Testis (tissue), 2 donors: ENCODE results near the gene SYNM.

Experiments used
- POLR2A ChIP-seq: fragments of 450-650 bp; IDR thresholded peaks from one replicate; pipeline ENCODE4 v1.6.1; 2017; ENCODE audit warnings: antibody characterized with exemption, mild to moderate bottlenecking, moderate library complexity
- TF ChIP-seq, protein P1 (sequence below), 3 experiments: fragments of 450-650 bp in 2 of 3; fragments of 200-600 bp in 1 of 3; sonication (generic) in 1 of 3; IDR thresholded peaks; one replicate each; pipeline ENCODE4 v1.5.1; 2016 to 2019; ENCODE audit warnings: antibody characterized with exemption in 3 of 3, mild to moderate bottlenecking in 2 of 3, moderate library complexity in 1 of 3

DNA sequence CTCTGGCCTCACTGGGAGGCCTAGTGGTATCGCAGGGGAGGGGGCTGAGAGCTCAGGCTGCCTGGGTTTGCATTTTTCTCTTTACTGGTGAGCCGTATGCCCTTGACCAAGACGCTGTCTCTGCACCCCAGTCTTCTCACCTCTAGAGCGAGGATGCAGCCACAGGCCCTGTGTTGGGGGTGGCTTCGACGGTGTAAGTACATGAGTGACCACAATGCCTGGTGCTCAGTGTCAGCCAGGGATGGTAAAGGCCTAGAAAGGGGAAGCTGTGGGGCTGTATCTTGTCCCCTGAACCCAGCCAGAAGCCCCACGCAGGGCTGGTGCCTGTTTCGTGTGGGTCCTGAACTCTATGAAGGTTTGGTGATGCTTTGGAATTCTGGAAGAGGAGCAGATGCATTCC lies 19.8 kb downstream of the SYNM start:
- TF ChIP-seq, protein P1, sequence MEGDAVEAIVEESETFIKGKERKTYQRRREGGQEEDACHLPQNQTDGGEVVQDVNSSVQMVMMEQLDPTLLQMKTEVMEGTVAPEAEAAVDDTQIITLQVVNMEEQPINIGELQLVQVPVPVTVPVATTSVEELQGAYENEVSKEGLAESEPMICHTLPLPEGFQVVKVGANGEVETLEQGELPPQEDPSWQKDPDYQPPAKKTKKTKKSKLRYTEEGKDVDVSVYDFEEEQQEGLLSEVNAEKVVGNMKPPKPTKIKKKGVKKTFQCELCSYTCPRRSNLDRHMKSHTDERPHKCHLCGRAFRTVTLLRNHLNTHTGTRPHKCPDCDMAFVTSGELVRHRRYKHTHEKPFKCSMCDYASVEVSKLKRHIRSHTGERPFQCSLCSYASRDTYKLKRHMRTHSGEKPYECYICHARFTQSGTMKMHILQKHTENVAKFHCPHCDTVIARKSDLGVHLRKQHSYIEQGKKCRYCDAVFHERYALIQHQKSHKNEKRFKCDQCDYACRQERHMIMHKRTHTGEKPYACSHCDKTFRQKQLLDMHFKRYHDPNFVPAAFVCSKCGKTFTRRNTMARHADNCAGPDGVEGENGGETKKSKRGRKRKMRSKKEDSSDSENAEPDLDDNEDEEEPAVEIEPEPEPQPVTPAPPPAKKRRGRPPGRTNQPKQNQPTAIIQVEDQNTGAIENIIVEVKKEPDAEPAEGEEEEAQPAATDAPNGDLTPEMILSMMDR (IDR thresholded peaks at IDR 0.05), result no peak
- TF ChIP-seq POLR2A, result no peak
